NCI-H2227 (cell line): ENCODE measurements around the gene PCSK6.
"Not testable (repeated sequence)": the region's sequence is repeated elsewhere in the genome, so short reads cannot be mapped to it uniquely, and the experiment has no call there.

ENCODE experiments used
- DNase-seq: peaks from one replicate; lab custom pipeline; 2025; ENCODE audit not compliant: unreplicated experiment; lab: John Stamatoyannopoulos, UW

PCSK6 gene

GRCh38 chr15:101361418-101361817, 128.1 kb downstream of the PCSK6 start:
- DNase-seq = no peak

GRCh38 chr15:101359365-101359947, 130.1 kb downstream of the PCSK6 start:
- no peak for DNase-seq

- DNase-seq = no peak
These were observed 130.6 kb downstream of the PCSK6 start for GRCh38 chr15:101358895-101359294.

GRCh38 chr15:101357885-101358284, 131.6 kb downstream of the PCSK6 start:
- no peak for DNase-seq

- DNase-seq = no peak
These were observed 132.2 kb downstream of the PCSK6 start for GRCh38 chr15:101357333-101357732.

- not testable (repeated sequence) for DNase-seq
These were observed 132.9 kb downstream of the PCSK6 start for GRCh38 chr15:101356512-101357172.

GRCh38 chr15:101355678-101356464, 133.6 kb downstream of the PCSK6 start:
- no peak for DNase-seq

- DNase-seq = no peak
These were observed 134.4 kb downstream of the PCSK6 start for GRCh38 chr15:101354891-101355623.

GRCh38 chr15:101353240-101353639, 136.3 kb downstream of the PCSK6 start:
- no peak for DNase-seq

GRCh38 chr15:101351736-101352135, 137.8 kb downstream of the PCSK6 start:
- no peak for DNase-seq

- DNase-seq = no peak
These were observed 140.2 kb downstream of the PCSK6 start for GRCh38 chr15:101349047-101349951.

- no peak for DNase-seq
These were observed 140.9 kb downstream of the PCSK6 start for GRCh38 chr15:101348643-101349042.

GRCh38 chr15:101348015-101348414, 141.5 kb downstream of the PCSK6 start:
- DNase-seq = no peak

- no peak for DNase-seq
These were observed 142.1 kb downstream of the PCSK6 start for GRCh38 chr15:101347454-101347853.

GRCh38 chr15:101346928-101347327, 142.6 kb downstream of the PCSK6 start:
- DNase-seq = no peak

GRCh38 chr15:101342056-101342455, 147.5 kb downstream of the PCSK6 start:
- no peak for DNase-seq

GRCh38 chr15:101338502-101339057, 150.9 kb downstream of the PCSK6 start:
- DNase-seq = no peak

GRCh38 chr15:101337976-101338375, 151.5 kb downstream of the PCSK6 start:
- DNase-seq = no peak

- DNase-seq = peak; percentile 0
These were observed 155.4 kb downstream of the PCSK6 start for GRCh38 chr15:101333907-101334789.
